NT2/D1 (cell line): Measurements from ENCODE around the gene UBALD1.
A peak's percentile ranks its signal among the peaks of the same experiment; 100 is the strongest.

Experiments
- DNase-seq: peaks from one replicate; pipeline ENCODE4 v3.0.0-alpha.2; 2011; ENCODE audit warnings: low read depth, low spot score
- H3K27me3 ChIP-seq: 2 replicates; pipeline ENCODE4 v1.6.0; 2011; ENCODE audit warnings: mild to moderate bottlenecking; ENCODE audit not compliant: insufficient read length, insufficient read depth
- H3K36me3 ChIP-seq: 2 replicates; pipeline ENCODE4 v1.6.1; 2011; ENCODE audit warnings: mild to moderate bottlenecking, low read length, mixed read lengths; ENCODE audit not compliant: insufficient read depth, insufficient read length
- H3K4me1 ChIP-seq: 2 replicates; pipeline ENCODE4 v1.5.1; 2011; ENCODE audit not compliant: insufficient read depth, insufficient read length
- H3K4me3 ChIP-seq: 2 replicates; pipeline ENCODE4 v1.5.1; 2011; ENCODE audit warnings: low read depth; ENCODE audit not compliant: insufficient read length
- H3K9ac ChIP-seq: 2 replicates; pipeline ENCODE4 v1.6.0; 2011; ENCODE audit warnings: low read depth; ENCODE audit not compliant: insufficient read length
- H3K9me3 ChIP-seq: 2 replicates; pipeline ENCODE4 v1.5.1; 2011; ENCODE audit warnings: mild to moderate bottlenecking, low read length; ENCODE audit not compliant: insufficient read depth
- SUZ12 ChIP-seq: IDR thresholded peaks from 2 replicates; pipeline ENCODE4 v1.6.1; 2011; ENCODE audit not compliant: insufficient read length, insufficient read depth; ENCODE audit errors: extremely low read depth
- YY1 ChIP-seq: IDR thresholded peaks from 2 replicates; pipeline ENCODE4 v1.6.1; 2011; ENCODE audit not compliant: insufficient read length, insufficient read depth
- ZNF274 ChIP-seq: IDR thresholded peaks from 2 replicates; pipeline ENCODE4 v1.6.1; 2011; ENCODE audit warnings: mild to moderate bottlenecking, low read depth, low read length

Gene UBALD1

DNA sequence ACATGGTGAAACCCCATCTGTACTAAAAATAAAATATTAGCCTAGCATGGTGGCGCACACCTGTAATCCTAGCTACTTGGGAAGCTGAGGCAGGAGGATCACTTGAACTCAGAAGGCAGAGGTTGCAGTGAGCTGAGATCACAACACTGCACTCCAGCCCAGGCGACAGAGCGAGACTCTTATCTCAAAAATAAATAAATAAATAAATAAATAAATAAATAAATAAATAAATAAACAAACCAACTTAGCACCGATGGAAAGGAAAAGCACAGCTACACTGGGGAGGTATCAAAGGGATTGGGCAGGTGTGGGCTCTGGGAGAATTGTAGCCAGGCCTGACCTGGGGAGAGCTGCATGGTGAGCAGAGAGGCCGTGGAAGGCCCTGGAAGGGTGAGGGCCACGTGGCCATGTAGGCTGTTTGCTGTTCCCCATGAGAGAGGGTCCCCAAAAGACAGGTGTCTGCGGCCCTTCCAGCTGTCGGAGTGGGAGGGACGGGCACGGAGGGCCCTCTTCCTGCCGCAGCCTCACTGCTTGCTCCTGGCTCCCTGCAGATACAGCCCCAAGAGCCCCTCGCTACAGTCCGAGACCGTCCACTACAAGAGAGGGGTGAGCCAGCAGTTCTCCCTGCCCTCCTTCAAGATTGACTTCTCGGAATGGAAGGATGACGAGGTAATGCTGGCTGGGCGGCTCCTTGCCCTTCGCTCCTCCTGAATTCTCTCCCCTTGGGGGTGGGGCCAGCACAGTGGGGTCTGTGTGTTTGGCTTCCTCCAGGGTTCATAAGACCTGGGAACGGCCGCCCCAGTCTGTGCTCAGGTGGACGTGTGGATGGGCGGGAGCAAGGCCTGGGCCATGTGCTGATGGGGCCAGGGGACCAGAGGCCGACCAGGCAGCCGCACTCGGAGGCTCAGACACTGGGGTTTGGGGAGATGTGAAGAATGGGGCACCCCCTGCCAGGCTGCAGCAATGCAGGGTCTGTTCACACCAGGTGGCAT, 42.3 kb upstream of the UBALD1 start:
- H3K27me3 ChIP-seq = no peaks in the 10 kb centered on the region
- peaks cover 83% of the 10 kb centered on the region for H3K36me3 ChIP-seq
- no peak for TF ChIP-seq ZNF274
- no peak for TF ChIP-seq SUZ12
- no peak for TF ChIP-seq YY1
- DNase-seq = no peak
- peaks cover 8% of the 10 kb centered on the region for H3K4me1 ChIP-seq
- peak overlapping the region; percentile 64 for H3K9ac ChIP-seq
- no peaks in the 10 kb centered on the region for H3K9me3 ChIP-seq
- peak overlapping the region; percentile 2 for H3K4me3 ChIP-seq

DNA sequence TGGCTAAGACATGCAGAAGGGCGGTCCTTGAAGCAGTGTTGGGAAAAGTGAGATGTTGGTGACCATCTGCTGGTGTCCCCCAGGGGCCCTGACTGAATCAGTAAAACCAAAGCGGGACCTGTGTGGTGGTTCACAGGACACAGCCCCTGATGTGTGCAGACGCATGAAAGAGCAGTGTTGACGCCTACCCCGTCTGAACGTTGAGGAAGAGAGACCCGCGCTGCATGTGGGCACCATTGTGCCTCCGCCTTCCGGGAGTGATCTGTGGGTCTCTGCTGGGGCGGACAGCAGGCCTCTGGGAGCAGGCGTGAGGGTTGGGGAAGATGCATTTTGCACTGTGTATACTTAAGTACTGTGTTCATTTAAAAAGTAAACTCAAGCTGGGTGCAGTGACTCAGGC, 41.5 kb upstream of the UBALD1 start:
- no peak for DNase-seq
- TF ChIP-seq YY1 = no peak
- no peak for TF ChIP-seq SUZ12
- TF ChIP-seq ZNF274 = no peak
- Histone ChIP-seq H3K9ac (no peak overlapping the region), H3K27me3 (no peaks in the 10 kb centered on the region), H3K4me3 (no peak overlapping the region), H3K9me3 (no peaks in the 10 kb centered on the region), H3K36me3 (peaks cover 83% of the 10 kb centered on the region), H3K4me1 (peaks cover 8% of the 10 kb centered on the region)

DNA sequence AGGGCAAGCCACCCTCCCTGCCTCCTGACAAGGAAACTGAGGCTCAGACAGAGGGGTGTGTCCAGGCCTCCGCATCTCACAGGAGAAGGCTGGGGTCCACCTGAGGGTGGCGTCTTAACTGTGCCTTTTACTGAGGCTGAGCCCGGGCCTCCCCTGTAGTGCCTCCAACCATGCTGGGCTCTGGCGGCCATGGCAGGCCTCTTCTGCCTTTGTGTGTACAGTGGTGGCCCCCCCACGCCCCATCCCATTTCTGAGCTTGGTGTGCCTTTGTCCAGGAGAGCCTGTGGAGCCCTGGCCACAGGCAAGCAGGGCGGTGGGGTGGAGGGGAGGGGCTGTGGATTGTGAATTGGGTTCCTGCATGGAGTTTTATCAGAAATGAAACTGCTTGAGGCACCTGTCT, 41.1 kb upstream of the UBALD1 start:
- Histone ChIP-seq H3K9ac (no peak overlapping the region), H3K4me1 (peaks cover 8% of the 10 kb centered on the region), H3K4me3 (no peak overlapping the region), H3K36me3 (peaks cover 83% of the 10 kb centered on the region), H3K27me3 (no peaks in the 10 kb centered on the region), H3K9me3 (no peaks in the 10 kb centered on the region)
- TF ChIP-seq SUZ12 = no peak
- no peak for TF ChIP-seq ZNF274
- no peak for TF ChIP-seq YY1
- DNase-seq = no peak

DNA sequence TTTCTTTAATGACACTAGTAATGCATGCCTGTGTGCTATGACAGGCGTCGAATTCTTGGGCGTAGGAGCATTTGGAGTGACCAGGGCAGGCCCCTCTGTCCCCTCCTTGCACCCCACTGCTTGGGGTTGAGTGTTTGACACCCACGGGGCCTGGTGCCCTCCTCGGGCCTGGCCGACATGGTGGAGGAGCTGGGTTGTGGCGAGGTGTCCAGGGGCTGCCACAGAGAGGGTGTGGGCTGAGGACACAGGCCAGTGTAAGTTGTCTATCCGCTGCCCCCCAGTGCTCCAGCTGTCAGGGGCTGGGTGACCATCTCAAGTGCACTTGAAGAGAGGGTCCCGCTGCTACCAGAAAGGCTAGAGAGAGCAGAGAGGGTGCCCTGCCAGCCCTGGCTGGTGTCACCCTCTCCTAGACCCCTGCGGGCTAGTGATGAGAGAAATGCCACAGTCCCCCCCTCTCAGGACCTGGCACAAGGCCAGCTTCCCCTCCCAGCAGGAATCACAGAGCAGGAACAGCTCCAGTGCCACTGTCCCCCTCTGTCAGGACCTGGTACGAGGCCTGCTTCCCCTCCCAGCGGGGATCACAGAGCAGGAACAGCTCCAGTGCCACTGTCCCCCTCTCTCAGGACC, 40.4 kb upstream of the UBALD1 start:
- no peak for DNase-seq
- Histone ChIP-seq H3K27me3 (no peaks in the 10 kb centered on the region), H3K4me1 (peaks cover 10% of the 10 kb centered on the region), H3K36me3 (peaks cover 84% of the 10 kb centered on the region), H3K4me3 (no peak overlapping the region), H3K9ac (no peak overlapping the region), H3K9me3 (no peaks in the 10 kb centered on the region)
- TF ChIP-seq YY1 = no peak
- TF ChIP-seq ZNF274 = no peak

DNA sequence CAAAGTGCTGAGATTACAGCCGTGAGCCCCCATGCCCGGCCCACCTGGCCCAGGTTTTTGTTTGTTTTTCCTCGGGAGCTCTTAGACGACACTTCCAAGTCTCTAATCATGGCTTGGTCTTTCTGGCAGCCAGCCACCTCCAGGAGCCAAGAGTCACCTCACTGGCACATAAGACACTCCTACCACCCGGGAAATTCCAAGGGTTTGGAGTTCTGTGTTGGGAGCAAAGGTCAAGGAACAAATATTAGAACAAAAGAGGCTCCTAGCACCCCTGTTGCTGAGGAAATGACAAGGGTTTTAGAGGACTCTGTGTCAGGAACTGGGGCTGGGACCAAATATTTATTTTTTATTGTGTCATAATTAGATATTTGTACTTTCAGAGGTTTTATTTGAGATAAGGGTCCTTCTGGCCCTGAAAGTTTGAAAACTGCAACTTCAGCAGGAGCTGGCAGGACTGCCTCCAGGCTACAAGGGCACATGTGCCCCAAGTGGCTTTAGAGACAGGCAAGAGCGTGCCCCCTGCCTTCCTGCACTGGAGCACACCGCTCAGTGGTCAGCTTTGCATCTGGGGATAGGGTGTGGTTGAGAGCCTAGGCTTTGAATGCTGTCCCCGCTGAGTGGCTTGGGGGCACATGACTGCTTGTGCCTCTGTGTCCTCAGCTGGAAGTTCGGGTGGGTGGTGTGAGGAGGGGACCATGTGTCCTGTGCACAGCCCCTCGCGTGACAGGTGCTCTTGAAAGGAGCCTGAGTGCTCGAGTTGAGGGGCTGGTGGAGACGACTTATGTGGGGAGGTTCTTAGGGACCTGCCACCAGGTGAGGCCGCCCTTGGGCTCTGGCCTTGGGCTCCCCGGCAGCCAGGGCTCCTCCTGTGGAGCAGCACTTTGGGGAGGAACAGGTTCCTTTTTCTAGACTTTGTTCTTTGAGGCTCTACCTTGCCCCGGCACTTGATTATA, 39.6 kb upstream of the UBALD1 start:
- Histone ChIP-seq H3K36me3 (peaks cover 83% of the 10 kb centered on the region), H3K4me1 (peaks cover 10% of the 10 kb centered on the region), H3K9me3 (no peaks in the 10 kb centered on the region), H3K9ac (no peak overlapping the region), H3K4me3 (no peak overlapping the region), H3K27me3 (no peaks in the 10 kb centered on the region)
- TF ChIP-seq SUZ12 = no peak
- no peak for TF ChIP-seq ZNF274
- no peak for TF ChIP-seq YY1
- DNase-seq = no peak

DNA sequence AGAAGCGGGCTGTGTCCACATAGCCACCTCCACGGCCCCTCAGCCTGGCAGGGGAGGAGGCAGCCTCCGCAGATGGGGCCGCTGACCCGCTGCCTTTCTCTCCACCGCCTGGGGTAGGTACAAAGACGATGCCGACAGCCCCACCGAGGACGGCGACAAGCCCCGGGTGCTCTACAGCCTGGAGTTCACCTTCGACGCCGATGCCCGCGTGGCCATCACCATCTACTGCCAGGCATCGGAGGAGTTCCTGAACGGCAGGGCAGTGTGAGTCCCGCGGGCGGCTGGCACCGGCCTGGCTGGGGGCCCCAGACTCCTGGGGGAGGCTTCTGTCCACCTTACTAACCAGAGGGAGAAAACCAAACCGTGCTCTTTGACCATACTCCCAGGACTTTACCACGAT, 37.9 kb upstream of the UBALD1 start:
- peaks cover 10% of the 10 kb centered on the region for H3K4me1 ChIP-seq
- H3K4me3 ChIP-seq = no peak overlapping the region
- no peaks in the 10 kb centered on the region for H3K9me3 ChIP-seq
- H3K36me3 ChIP-seq = peaks cover 79% of the 10 kb centered on the region
- no peaks in the 10 kb centered on the region for H3K27me3 ChIP-seq
- no peak for DNase-seq
- no peak overlapping the region for H3K9ac ChIP-seq
- TF ChIP-seq YY1 (no peak), SUZ12 (no peak), ZNF274 (no peak)
